Mesothelial cell of epicardium (in vitro differentiated cells): ENCODE results near the gene ACVR1B. TPM values are rescaled to one million over a fixed set of nuclear protein-coding genes. Genes with fewer than 3 reads are reported as not detected.

Experiments used
- DNase-seq, 2 experiments: peaks; one replicate each; pipeline ENCODE4 v3.0.0; 2021; ENCODE audit warnings: low spot score in 2 of 2; ENCODE audit not compliant: unreplicated experiment in 2 of 2
- H3K27ac Mint-ChIP-seq: 2 replicates; pipeline ENCODE4 v1.8.0; 2021; ENCODE audit warnings: mixed read lengths
- H3K27me3 Mint-ChIP-seq: 2 replicates; pipeline ENCODE4 v1.8.0; 2021; ENCODE audit warnings: low read depth, mixed read lengths
- H3K36me3 Mint-ChIP-seq: 2 replicates; pipeline ENCODE4 v1.8.0; 2021; ENCODE audit warnings: mixed read lengths
- H3K4me1 Mint-ChIP-seq: 2 replicates; pipeline ENCODE4 v1.8.0; 2021; ENCODE audit warnings: mixed read lengths
- H3K4me3 Mint-ChIP-seq: 2 replicates; pipeline ENCODE4 v1.8.0; 2021; ENCODE audit warnings: mild to moderate bottlenecking, moderate library complexity, mixed read lengths
- H3K9me3 Mint-ChIP-seq: 2 replicates; pipeline ENCODE4 v1.8.0; 2021; ENCODE audit warnings: mixed read lengths
- CTCF ChIP-seq: fragments of 200-600 bp; sonication (generic); IDR thresholded peaks from one replicate; pipeline ENCODE4 v1.5.0; 2021; ENCODE audit warnings: antibody characterized with exemption; ENCODE audit not compliant: unreplicated experiment
- total RNA-seq: library from RNA; stranded (reverse); gene quantifications from 3 replicates; pipeline ENCODE4 v1.2.1, GENCODE V29; 2021

The ACVR1B gene
- total RNA-seq, 1 donor from 2014 or later = 31.2 TPM

GRCh38 chr12:52041035-52041434 is 89.5 kb downstream of the ACVR1B start:
- H3K27me3 Mint-ChIP-seq = peaks cover 9% of the 10 kb centered on the region
- DNase-seq = no peak
- H3K9me3 Mint-ChIP-seq = no peaks in the 10 kb centered on the region
- no peak for TF ChIP-seq CTCF
- H3K36me3 Mint-ChIP-seq = no peaks in the 10 kb centered on the region
- H3K4me3 Mint-ChIP-seq = no peak overlapping the region
- H3K27ac Mint-ChIP-seq = no peak overlapping the region
- peaks cover 8% of the 10 kb centered on the region for H3K4me1 Mint-ChIP-seq

DNA sequence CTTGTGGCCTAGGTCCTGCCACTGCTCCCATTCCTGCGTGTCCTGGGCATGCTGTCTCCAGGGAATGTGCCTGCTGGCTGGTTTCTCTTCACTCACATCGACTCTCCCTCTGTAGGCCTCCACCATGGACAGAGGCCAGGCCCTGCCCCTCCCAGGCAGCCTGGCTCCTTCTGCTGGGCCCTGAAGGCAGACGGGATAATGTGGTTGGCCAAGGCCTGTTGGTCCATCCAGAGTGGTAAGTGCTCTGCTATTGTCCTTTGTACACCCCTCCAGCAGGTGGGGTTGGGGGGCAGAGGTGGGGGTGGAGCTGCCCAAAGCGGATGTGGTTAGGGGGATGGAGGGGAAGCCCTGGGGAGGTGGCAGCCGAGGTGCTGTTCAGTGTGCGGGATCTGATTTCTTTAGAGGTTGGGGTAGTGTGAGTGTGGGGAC is 90.2 kb downstream of the ACVR1B start:
- Mint-ChIP-seq H3K4me1 (peaks cover 6% of the 10 kb centered on the region), H3K27ac (no peak overlapping the region), H3K36me3 (no peaks in the 10 kb centered on the region), H3K4me3 (no peak overlapping the region), H3K9me3 (no peaks in the 10 kb centered on the region), H3K27me3 (peaks cover 6% of the 10 kb centered on the region)
- no peak for DNase-seq
- TF ChIP-seq CTCF = no peak

DNA sequence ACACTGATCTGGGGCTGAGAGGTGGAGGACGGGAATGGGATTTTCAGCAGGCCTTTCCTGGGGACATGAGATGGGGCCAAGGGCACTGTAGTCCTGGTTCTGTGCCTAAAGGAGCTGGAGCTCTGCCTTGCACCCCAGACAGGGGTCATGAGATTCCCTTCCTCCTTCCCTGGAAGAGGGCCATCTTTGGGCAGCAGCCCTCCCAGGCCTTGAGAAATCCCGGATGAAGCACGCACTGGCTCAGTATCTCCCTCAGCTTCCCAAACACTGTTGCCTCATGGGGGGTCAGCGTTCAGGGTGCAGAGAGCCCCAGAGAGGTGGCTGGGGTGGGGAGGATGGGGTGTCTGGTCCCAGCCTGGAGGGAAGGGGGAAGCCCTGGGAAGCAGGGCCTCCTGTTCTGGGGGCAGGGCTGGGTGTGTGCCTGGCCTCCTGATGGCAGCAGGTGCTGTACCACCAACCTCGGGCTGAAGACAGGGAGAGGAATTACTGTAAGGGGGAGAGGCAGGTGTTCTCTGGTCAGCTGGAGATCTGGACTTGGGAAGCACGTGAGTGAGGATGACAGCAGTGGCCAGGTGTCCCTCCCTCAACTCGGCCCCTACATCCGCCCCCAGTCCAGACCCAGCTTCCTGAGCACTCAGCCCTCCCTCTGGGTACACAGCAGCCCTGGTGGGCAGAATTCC is 91.3 kb downstream of the ACVR1B start:
- TF ChIP-seq CTCF = no peak
- Mint-ChIP-seq H3K27me3 (peaks cover 4% of the 10 kb centered on the region), H3K9me3 (no peaks in the 10 kb centered on the region), H3K4me1 (peaks cover 3% of the 10 kb centered on the region), H3K36me3 (no peaks in the 10 kb centered on the region), H3K4me3 (no peak overlapping the region), H3K27ac (no peak overlapping the region)
- DNase-seq = no peak

- H3K27ac Mint-ChIP-seq = no peak overlapping the region
- H3K4me1 Mint-ChIP-seq = no peaks in the 10 kb centered on the region
- H3K27me3 Mint-ChIP-seq = no peaks in the 10 kb centered on the region
- H3K36me3 Mint-ChIP-seq = no peaks in the 10 kb centered on the region
- no peak overlapping the region for H3K4me3 Mint-ChIP-seq
- no peak for DNase-seq
- H3K9me3 Mint-ChIP-seq = no peaks in the 10 kb centered on the region
- TF ChIP-seq CTCF = no peak
Observed at GRCh38 chr12:52043386-52044212, 92.1 kb downstream of the ACVR1B start.

DNA sequence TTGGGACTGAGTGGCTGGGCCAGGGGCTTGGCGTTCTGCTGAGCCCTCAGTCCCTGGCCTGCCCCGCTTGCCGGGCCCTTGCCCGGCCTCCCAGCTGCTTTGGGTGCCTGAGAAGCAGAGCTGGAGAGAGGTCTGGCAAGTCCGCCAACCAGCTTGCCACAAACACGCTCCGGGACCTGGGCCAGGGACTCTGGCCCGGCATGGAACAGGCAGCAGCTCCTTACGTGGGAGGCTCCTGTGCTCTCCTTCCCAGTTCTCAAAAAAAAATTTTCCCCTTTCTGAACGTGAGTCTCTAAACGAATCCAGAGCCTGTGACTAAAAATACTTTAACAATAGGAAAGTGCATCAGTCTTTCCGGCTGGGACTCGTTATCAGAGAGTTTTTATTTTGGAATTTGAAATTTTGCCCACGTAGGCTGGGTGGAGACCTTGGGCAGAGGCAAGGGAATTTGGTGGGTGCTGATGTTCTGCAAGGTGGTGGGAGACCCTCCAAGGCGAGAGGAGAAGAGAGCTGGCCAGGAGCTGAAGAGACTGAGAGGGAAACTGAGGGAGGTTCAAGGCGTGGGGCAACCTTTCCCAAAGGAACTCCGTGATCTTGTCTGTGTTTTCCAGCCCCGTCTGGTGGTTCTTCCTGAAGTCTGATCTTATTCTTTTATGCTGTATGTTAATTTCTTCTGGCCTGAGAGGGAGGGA is 92.9 kb downstream of the ACVR1B start:
- H3K4me3 Mint-ChIP-seq = no peak overlapping the region
- peaks cover 4% of the 10 kb centered on the region for H3K27me3 Mint-ChIP-seq
- H3K36me3 Mint-ChIP-seq = no peaks in the 10 kb centered on the region
- DNase-seq = no peak
- no peaks in the 10 kb centered on the region for H3K9me3 Mint-ChIP-seq
- peaks cover 3% of the 10 kb centered on the region for H3K4me1 Mint-ChIP-seq
- no peak overlapping the region for H3K27ac Mint-ChIP-seq
- TF ChIP-seq CTCF = no peak
